HG03175 (cell line): Measurements from ENCODE around the gene DCN.
A peak's percentile ranks its signal among the peaks of the same experiment; 100 is the strongest.

Experiments
- ATAC-seq: cut with Tn5 transposase; IDR thresholded peaks from one replicate; pipeline ENCODE4 v1.9.1; 2021; ENCODE audit warnings: mild to moderate bottlenecking, moderate library complexity; ENCODE audit not compliant: unreplicated experiment

Gene DCN

GRCh38 chr12:91104812-91105466 is 77.7 kb downstream of the DCN start:
- peak; percentile 41 for ATAC-seq

DNA sequence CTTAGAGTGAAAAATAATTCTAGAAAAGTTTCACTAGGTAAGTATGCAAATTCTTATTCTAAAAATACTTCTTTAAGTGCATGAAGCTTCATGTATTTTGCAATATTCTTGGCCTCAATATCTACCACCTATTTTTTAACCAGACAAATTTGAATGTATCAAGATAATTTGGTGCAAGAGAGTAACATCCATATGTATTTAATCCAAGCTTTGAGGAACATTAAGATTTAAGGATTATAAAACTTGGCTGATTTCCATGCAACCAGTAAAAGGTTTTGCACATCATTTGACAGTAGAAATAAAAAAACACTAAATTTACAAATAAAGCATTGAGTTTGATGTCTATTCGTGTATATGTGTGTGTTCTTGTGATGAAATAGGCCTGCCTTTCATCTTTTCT is 79.0 kb downstream of the DCN start:
- ATAC-seq, result no peak

- ATAC-seq, result no peak
These were observed 79.5 kb downstream of the DCN start for GRCh38 chr12:91103101-91103500.

GRCh38 chr12:91100906-91101305 is 81.7 kb downstream of the DCN start:
- ATAC-seq, result no peak

DNA sequence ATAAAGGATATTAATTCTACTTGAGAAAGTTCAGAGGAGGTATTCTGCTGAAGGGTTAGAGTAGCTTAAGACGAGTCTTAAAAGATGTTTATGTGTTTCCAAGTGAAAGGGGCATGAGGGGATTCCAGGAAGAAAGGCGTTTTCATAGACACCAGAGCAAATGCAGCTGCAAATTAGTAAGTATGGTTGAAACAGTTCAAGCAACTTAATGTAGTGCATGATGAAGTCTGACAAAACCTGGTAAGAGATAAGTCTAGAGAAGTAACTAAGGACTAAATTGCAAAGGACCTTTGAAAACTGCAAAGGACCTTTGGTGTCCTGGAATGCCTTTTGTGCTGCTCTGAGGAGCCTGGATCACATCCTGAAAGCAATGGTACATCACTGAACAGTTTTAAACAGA is 82.8 kb downstream of the DCN start:
- no peak for ATAC-seq

DNA sequence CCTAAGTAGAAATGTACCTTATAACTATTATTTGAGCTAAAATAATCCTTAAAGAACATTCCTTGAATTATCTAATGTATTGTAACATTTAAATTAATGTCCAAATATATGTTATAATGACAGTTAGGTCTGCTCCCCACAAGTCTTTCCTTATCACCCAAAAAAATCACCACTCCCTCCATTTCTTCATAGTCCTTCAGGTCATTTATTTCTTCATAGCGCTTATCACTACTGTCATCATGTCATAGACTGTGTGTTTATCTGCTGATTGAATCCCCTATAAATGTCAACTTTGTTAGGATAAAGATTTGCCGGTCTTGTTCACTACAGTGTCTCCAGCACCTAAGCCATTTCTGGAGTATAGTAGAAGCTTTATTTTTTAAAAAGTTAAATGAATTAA is 83.3 kb downstream of the DCN start:
- ATAC-seq, result no peak

GRCh38 chr12:91098941-91099340 is 83.7 kb downstream of the DCN start:
- no peak for ATAC-seq

DNA sequence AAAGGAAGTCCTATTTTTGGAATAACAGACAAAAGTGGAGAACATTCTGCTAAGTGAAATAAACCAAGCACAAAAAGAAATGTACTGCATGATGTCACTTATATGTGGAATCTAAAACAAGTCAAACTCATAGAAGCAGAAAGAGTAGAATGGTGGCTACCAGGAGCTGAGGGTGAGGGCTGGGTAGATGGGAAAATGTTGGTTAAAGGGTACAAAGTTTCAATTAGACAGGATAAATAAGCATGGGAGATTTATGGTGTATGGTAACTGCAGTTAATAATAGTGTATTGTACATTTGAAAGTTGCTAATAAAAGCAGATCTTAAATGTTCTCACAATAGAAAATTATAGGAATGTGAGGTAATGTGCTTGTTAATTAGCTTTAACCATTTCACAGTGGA is 84.2 kb downstream of the DCN start:
- no peak for ATAC-seq

DNA sequence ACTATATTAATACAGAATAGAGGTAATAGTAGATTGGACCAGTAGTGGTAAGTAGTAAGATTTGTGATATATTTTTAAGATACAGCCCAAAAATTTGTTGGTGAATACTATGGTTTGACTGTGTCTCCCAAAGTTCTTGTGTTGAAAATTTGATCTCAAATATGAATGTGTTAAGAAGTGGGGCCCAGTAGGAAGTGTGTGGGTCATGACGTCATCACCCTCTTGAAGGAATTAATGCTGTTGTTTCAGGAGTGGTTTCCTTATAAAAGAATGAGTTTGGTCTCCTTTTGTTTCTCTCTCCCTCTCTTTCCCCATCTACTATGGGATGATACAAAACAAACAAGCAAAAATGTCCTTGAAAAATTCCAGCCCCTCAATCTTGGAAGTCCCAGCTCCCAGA is 87.7 kb downstream of the DCN start:
- ATAC-seq, result no peak

- ATAC-seq, result no peak
These were observed 88.5 kb downstream of the DCN start for GRCh38 chr12:91094032-91094662.

DNA sequence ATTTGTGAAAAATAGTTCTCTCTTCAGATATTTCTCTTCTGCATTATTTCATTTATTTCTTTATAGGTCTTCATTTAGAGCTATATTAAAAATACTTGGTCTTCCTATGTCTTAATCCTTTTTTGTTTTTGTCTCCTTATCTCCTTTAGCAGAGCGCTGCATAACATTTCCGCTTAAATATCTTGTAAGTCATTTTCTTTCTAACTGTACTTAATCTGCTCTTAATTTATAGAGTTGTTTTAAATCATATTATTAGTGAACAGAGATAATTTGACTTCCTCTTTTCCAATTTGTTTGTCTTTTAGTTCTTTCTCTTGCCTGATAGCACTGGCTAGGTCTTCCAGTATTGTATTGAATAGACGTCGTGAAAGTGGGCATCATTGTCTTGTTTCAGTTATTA is 89.3 kb downstream of the DCN start:
- no peak for ATAC-seq

- ATAC-seq, result no peak
These were observed 90.5 kb downstream of the DCN start for GRCh38 chr12:91091916-91092715.
